Muscle of back (tissue), 11 donors: ENCODE data around the gene BRME1. TPM values are rescaled to one million over a fixed set of nuclear protein-coding genes. Genes with fewer than 3 reads are reported as not detected.
"Not testable (repeated sequence)": the region's sequence is repeated elsewhere in the genome, so short reads cannot be mapped to it uniquely, and the experiment has no call there.

Experiments used
- DNase-seq, 3 donors: peaks; one replicate each; pipeline versions ENCODE4 v3.0.0 to v3.0.0-alpha.2; 2013
- polyA plus RNA-seq, 10 donors: library from polyadenylated mRNA; unstranded; fragments of 120-200 nt; gene quantifications; one replicate each; pipeline ENCODE4 v1.2.1, GENCODE V29; 2013; ENCODE audit not compliant: insufficient read length in 10 of 10

The BRME1 gene
- polyA plus RNA-seq, 10 donors = 2.6 to 4.7 (median 4.1) TPM

DNA sequence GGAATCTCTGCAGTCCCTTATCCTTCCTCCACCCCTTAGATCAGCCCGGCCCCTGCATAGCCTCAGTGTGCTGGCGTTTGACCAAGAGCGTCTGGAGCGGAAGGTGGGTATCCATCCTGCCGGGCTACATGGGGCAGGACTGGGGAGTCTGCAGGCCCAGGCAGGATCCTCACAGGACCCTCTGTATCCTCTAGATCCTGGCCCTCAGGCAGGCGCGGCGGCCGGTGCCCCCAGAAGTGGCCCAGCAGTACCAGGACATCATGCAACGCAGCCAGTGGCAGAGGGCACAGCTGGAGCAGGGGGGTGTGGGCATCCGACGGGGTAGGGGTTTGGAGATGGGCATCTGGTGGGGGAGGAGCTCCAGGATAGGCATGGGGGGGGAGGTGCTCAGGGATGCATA lies 23.4 kb upstream of the BRME1 start:
- DNase-seq = no peak

- no peak for DNase-seq
These were observed 20.8 kb upstream of the BRME1 start for GRCh38 chr19:13926715-13927114.

- no peak for DNase-seq
These were observed 20.1 kb upstream of the BRME1 start for GRCh38 chr19:13926010-13926409.

GRCh38 chr19:13923194-13923987 lies 17.5 kb upstream of the BRME1 start:
- no peak for DNase-seq

DNA sequence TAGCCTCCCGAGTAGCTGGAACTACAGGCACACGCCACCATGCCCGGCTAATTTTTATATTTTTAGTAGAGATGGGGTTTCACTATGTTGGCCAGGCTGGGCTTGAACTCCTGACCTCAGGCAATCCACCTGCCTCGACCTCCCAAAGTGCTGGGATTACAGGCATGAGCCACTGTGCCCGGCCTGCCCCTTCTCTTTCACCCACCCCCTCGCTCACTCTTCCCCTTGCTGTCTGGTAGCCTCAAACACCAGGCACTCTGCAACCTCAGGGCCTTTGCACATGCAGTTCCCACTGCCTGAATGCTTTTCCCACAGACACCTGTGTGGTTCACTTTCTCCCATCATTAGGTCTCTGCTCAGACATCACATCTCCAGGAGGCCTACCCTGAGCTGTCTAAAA lies 16.2 kb upstream of the BRME1 start:
- not testable (repeated sequence) for DNase-seq

DNA sequence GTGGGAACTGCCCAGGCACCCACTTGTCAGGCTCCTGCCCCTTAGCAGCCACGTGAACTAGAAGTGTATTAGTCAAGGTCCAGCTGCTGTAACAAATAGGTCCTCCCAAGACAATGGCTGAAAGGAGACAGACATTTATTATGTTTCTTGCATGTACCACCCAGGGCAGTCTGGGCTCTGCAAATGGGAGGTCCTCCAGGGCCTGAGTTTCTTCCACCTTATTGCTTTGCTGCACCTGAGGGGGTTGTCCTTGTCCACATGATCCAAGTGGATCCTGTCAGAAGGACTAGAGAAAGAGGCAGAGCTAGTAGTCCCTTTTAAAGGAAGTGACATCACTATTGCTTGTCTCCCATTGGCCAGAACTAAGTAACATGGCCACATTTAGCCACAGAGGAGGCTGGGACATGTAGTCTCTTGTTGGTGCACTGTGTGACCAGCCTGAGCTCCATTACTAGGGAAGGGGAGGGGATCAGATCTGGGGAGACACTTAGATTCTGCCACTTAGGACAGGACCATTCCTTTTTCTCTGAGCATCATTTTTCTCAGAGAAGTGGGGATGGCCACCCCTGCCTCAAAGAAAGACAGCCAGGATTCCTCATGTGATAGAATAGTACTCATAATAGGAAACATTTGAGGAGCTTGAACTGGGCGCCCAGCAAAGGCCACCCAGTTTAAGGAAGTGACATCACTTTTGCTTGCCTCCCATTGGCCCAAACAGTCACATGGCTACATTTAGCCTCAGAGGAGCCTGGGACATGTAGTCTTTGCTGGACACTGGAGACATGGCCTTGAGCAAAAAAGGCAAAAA lies 15.2 kb upstream of the BRME1 start:
- DNase-seq = peak; percentile 20 to 59 (median 21)

DNA sequence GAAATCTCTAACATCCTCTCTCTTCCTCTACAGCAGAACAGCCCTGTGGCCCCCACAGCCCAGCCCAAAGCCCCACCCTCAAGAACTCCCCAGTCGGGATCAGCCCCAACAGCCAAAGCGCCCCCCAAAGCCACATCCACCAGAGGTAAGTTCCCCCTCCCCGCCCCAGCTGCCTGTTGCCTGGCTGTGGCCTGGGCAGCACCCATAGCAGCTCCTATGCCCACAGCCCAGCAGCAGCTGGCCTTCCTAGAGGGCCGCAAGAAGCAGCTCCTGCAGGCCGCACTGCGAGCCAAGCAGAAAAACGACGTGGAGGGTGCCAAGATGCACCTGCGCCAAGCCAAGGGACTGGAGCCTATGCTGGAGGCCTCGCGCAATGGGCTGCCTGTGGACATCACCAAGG lies 14.6 kb upstream of the BRME1 start:
- no peak for DNase-seq

DNA sequence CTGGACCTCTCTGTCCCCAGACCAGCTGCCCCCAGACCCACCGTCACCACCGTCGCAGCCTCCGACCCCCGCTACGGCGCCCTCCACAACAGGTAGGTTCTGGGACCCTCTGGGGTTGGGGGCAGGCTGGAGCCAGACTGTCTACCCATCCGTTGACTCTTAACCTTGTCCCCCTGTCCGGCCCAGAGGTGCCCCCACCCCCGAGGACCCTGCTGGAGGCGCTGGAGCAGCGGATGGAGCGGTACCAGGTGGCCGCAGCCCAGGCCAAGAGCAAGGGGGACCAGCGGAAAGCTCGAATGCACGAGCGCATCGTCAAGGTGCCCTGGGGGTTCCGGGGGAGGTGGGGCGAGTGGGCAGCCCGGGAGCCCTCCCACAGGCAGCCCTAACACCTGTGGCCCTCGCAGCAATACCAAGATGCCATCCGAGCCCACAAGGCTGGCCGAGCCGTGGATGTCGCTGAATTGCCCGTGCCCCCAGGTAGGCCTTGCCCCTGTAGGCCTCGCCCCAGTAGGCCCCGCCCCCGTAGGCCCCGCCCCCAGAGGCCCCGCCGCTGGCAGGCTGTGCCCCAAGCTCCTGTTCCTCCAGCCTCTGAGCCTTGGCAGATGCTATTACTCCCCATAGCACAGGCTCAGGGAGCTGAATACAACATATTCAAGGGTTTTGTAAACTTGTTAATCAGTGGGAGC lies 13.0 kb upstream of the BRME1 start:
- no peak for DNase-seq

DNA sequence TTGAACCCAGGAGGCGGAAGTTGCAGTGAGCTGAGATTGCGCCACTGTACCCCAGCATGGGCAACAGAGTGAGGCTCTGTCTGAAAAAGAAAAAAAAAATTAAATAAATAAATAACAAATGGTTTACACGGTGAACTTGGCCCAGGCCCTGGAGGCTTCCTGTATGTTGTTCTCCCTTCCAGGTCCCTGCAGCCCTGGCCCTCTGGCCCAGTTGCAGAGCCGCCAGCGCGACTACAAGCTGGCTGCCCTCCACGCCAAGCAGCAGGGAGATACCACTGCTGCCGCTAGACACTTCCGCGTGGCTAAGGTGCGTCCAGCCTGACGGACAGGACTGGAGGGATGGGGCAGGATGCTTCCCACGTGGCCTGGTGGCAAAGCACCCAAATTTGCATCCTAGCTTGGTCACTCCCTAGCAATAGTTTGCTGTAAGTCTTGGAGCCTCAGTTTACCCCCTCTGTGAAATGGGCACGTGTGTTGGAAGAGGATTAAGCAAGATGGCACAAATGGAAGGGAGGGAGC lies 12.0 kb upstream of the BRME1 start:
- no peak for DNase-seq

DNA sequence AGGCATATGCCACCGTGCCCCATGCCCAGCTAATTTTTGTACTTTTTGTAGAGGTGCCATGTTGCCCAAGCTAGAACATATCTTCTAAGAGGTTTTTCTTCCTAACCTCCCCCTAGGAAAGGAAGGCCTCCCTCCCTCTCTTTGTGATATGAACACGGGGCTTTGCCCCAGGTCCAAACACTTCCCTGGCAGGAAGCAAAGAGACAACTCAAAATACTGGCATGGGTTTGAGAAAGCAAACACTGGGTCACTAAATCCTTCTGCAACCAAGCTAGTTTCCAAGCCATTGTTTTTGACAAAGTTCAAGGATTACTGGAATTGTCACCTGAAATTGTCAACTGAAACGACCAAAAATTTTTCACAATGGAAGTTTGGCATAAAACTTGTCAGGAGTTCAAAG lies 8.9 kb upstream of the BRME1 start:
- DNase-seq = no peak

DNA sequence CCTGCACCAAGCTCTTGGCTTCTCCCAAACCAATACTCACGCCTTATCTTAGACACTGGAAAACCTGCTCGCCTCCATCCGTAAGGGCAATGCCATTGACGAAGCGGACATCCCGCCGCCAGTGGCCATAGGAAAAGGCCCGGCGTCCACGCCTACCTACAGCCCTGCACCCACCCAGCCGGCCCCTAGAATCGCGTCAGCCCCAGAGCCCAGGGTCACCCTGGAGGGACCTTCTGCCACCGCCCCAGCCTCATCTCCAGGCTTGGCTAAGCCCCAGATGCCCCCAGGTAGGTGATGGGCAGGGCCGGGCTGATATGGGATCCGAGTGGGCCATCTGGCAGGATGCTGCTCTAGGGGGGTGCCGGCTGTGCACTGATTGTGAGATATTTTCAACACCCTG lies 7.4 kb upstream of the BRME1 start:
- no peak for DNase-seq

DNA sequence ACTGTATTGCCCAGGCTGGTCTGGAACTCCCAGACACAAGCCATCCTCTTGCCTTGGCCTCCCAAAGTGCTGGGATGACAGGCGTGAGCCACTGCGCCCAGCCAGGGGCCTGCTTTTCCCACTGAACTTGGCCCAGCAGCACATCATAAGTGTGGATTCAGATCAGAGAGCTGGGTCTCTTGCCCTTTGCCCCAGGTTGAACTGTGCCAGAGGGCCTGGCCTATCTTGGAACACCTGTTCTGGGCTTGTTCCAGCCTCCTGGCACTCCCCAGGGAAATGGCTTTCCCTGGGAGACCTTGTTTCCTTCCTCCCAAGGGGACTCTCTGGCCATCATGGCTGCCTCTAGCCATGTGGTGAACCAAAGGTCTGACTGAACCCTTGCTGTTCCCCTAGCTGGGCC lies 3.5 kb upstream of the BRME1 start:
- no peak for DNase-seq

- no peak for DNase-seq
These were observed 2.8 kb upstream of the BRME1 start for GRCh38 chr19:13908674-13909073.

DNA sequence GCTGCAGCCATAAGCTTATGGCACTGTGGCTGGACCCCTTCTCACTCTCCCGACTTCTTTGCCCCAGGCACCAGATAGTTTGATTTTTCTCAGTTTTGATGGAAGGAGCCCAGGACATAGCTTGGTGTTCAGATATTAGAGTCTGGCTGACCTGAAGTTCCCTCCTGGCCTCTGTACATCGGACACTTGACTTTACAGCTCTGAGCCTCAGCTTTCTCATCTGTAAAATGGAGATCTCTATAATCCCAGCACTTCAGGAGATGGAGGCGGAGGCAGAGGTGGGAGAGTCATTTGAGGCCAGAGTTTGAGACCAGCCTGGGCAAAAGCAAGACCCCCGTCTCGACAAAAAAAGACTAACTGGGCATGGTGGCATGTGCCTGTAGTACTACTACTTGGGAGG lies 993 bp upstream of the BRME1 start:
- DNase-seq = no peak

DNA sequence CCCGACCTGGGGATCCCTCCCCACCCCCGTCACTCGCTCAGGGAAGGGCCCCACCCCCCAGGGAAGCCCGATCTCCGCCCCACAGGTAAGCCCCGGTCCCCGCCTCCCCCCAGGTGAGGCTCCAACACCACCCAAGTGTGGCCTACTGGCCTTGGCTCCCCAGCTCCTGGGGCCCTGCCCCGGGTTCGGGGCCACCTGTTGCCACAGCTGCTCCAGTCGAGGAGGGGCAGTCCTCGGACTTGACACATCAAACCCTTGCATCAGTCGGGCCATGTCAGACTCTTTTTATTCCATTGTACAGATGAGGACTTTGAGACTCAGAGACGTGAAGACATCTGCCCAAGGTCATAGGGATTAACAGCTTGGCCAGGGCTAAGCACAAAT lies 596 bp upstream of the BRME1 start:
- DNase-seq = peak in 1 of 3 donors; percentile 38

- no peak for DNase-seq
These were observed 2.8 kb downstream of the BRME1 start for GRCh38 chr19:13902993-13903555.

- no peak for DNase-seq
These were observed 5.9 kb downstream of the BRME1 start for GRCh38 chr19:13899912-13900584.

GRCh38 chr19:13899393-13899792 lies 6.5 kb downstream of the BRME1 start:
- no peak for DNase-seq

- DNase-seq = no peak
These were observed 9.7 kb downstream of the BRME1 start for GRCh38 chr19:13896227-13896626.

GRCh38 chr19:13894552-13894951 lies 11.4 kb downstream of the BRME1 start:
- no peak for DNase-seq

GRCh38 chr19:13892870-13893269 lies 13.0 kb downstream of the BRME1 start:
- DNase-seq = no peak

DNA sequence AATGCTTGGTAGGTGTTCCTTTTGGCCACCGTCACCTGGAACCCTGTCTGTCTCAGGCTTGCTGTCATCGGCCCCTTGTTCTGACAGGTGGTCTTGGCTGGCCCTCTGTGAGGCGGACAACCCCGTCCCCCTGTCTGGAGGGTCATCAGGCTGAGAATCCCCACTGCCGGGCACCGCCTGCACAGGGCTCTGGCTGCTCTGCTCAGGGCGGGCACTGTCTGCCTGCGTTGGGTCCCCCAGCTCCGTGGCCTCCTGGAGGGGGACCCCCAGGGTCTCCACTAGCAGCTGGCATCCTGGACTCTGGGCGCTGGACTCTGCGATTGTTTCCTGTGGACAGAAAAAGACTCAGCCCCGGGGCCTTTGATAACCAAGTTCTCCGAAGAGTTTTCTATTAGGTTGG lies 15.8 kb downstream of the BRME1 start:
- no peak for DNase-seq
